PC-3 (cell line): ENCODE results near the gene VSIG10L2. TPM values are rescaled to one million over a fixed set of nuclear protein-coding genes. Genes with fewer than 3 reads are reported as not detected.

Experiments
- ATAC-seq: fragments of 200-7000 bp; cut with Tn5 transposase; 2 replicates; pipeline ENCODE4 v1.9.1; 2020; ENCODE audit warnings: mild to moderate bottlenecking, moderate library complexity
- BruUV-seq: library from RNA; stranded (reverse); fragments of 400-500 nt; replicated peaks from 2 replicates; lab custom pipeline; 2021; lab: Mats Ljungman, UMichigan
- CTCF ChIA-PET: fragments of 300-600 bp; sonication (Branson Sonifier 250); formaldehyde crosslinking; loops from one replicate; lab custom pipeline; 2022; ENCODE audit warnings: antibody characterized with exemption; lab: Charles Lee
- POLR2A ChIA-PET: fragments of 300-600 bp; sonication (Branson Sonifier 250); formaldehyde crosslinking; loops from one replicate; lab custom pipeline; 2022; ENCODE audit warnings: antibody characterized with exemption; ENCODE audit not compliant: unreplicated experiment; lab: Charles Lee
- DNase-seq: peaks from one replicate; pipeline ENCODE4 v3.0.0-alpha.2; 2015
- H2AFZ ChIP-seq: fragments of 300-600 bp; sonication (generic); 2 replicates; pipeline ENCODE4 v1.6.0; 2016; ENCODE audit warnings: antibody characterized with exemption, low read length
- H3F3A ChIP-seq: fragments of 300-600 bp; sonication (generic); one replicate; pipeline ENCODE4 v1.6.0; 2017; ENCODE audit warnings: antibody characterized with exemption, low read length, control low read depth, mild to moderate bottlenecking; ENCODE audit not compliant: unreplicated experiment
- H3K27ac ChIP-seq: fragments of 300-600 bp; sonication (generic); 2 replicates; pipeline ENCODE4 v1.5.1; 2016; ENCODE audit warnings: mild to moderate bottlenecking, low read length
- H3K27me3 ChIP-seq: fragments of 300-600 bp; sonication (generic); 2 replicates; pipeline ENCODE4 v1.6.1; 2016; ENCODE audit warnings: low read length, mixed read lengths
- H3K36me3 ChIP-seq: fragments of 300-600 bp; sonication (generic); 2 replicates; pipeline ENCODE4 v1.6.1; 2016; ENCODE audit warnings: low read depth, mixed run types, low read length, mixed read lengths
- H3K4me1 ChIP-seq: fragments of 300-600 bp; sonication (generic); 2 replicates; pipeline ENCODE4 v1.5.1; 2016; ENCODE audit warnings: low read length; ENCODE audit not compliant: insufficient read depth
- H3K4me2 ChIP-seq: fragments of 300-600 bp; sonication (generic); 2 replicates; pipeline ENCODE4 v1.6.0; 2016; ENCODE audit warnings: low read length
- H3K4me3 ChIP-seq: fragments of 300-600 bp; sonication (generic); 2 replicates; pipeline ENCODE4 v1.5.1; 2016; ENCODE audit warnings: mild to moderate bottlenecking, low read length, mixed read lengths
- H3K79me2 ChIP-seq: fragments of 300-600 bp; sonication (generic); 2 replicates; pipeline ENCODE4 v1.6.1; 2017; ENCODE audit warnings: low read length, mixed read lengths
- H3K9ac ChIP-seq: fragments of 300-600 bp; sonication (generic); 2 replicates; pipeline ENCODE4 v1.6.0; 2016; ENCODE audit warnings: mild to moderate bottlenecking, low read length
- H3K9me2 ChIP-seq: fragments of 300-600 bp; sonication (generic); replicated peaks from 2 replicates; pipeline ENCODE4 v1.6.1; 2016; ENCODE audit warnings: mixed run types, low read length, mixed read lengths
- H3K9me3 ChIP-seq: fragments of 300-600 bp; sonication (generic); 2 replicates; pipeline ENCODE4 v1.6.1; 2016; ENCODE audit warnings: low read length, mixed read lengths
- H4K20me1 ChIP-seq: fragments of 300-600 bp; sonication (generic); 2 replicates; pipeline ENCODE4 v1.6.1; 2016; ENCODE audit warnings: low read length, mixed read lengths
- EZH2 ChIP-seq: fragments of 300-600 bp; sonication (generic); IDR thresholded peaks from one replicate; pipeline ENCODE4 v1.6.1; 2017; ENCODE audit warnings: antibody characterized with exemption, mild to moderate bottlenecking, low read length; ENCODE audit not compliant: unreplicated experiment
- EZH2phosphoT487 ChIP-seq: fragments of 300-600 bp; sonication (generic); IDR thresholded peaks from 2 replicates; pipeline ENCODE4 v1.6.1; 2018; ENCODE audit warnings: mild to moderate bottlenecking, antibody characterized with exemption, low read length, borderline replicate concordance
- intact Hi-C: fragments of 100-400 bp; cut with micrococcal nuclease; formaldehyde crosslinking; loops from 2 replicates; pipeline ENCODE4 v1.9.0; 2023
- total RNA-seq: library from RNA; depleted of rRNA; stranded (reverse); fragments of >200 nt; gene quantifications from 2 replicates; pipeline ENCODE4 v1.2.3, GENCODE V29; 2014
- TF ChIP-seq, protein P1 (sequence below): fragments of 300-600 bp; sonication (generic); conservative IDR thresholded peaks from 2 replicates; pipeline ENCODE4 v1.5.1; 2017; ENCODE audit warnings: antibody characterized with exemption, low read depth, mild to moderate bottlenecking, low read length

Gene VSIG10L2
- total RNA-seq, 1 experiment from 2014 or later, result not detected

DNA sequence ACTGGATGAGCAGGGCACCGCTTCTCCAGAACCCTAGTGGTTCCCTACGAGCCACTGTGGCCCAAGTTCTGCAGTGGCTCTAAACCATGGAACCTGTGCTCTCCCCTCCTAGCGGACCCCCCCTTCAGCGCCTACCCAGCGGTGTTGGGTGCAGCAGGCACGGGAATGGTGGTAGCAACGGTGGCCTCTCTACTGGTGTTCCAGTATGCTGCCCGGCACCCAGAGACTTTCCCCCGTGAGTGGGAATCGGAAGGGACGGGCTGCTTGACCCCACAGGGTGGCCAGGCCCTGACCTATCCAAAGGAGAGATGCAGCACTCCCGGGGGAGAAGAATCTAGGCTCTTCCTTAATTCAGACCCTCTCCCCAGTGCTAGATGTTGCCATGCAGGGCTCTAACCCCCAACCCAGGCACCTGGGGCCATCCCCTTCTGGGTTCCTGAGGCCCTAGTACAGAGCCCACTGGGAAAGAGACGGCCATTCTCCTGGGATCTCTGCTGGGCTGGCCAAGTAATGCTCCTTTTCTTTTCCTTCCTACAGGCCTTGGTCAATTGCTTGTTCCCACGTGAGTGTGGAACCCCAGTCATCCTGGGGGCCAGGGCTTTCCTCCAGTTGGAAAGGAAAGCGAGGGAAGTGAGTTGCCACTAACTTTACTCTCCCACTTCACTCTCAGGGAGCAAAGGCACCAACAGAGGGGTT, 9.2 kb downstream of the VSIG10L2 start:
- no peak overlapping the region for H3K4me3 ChIP-seq
- no peak overlapping the region for H3K27ac ChIP-seq
- H3K9me3 ChIP-seq, result no peaks in the 10 kb centered on the region
- intact Hi-C loops, result no loop called here
- no peaks in the 10 kb centered on the region for H4K20me1 ChIP-seq
- H2AFZ ChIP-seq, result no peak overlapping the region
- ChIA-PET POLR2A (no interaction called here), CTCF (no interaction called here)
- H3K4me1 ChIP-seq, result peaks cover 10% of the 10 kb centered on the region
- H3K27me3 ChIP-seq, result no peaks in the 10 kb centered on the region
- DNase-seq (no peak), ATAC-seq (no peak)
- H3K36me3 ChIP-seq, result no peaks in the 10 kb centered on the region
- H3K79me2 ChIP-seq, result no peaks in the 10 kb centered on the region
- BruUV-seq, result no TSS peak
- TF ChIP-seq EZH2phosphoT487 (no peak), EZH2 (no peak)
- TF ChIP-seq, protein P1, sequence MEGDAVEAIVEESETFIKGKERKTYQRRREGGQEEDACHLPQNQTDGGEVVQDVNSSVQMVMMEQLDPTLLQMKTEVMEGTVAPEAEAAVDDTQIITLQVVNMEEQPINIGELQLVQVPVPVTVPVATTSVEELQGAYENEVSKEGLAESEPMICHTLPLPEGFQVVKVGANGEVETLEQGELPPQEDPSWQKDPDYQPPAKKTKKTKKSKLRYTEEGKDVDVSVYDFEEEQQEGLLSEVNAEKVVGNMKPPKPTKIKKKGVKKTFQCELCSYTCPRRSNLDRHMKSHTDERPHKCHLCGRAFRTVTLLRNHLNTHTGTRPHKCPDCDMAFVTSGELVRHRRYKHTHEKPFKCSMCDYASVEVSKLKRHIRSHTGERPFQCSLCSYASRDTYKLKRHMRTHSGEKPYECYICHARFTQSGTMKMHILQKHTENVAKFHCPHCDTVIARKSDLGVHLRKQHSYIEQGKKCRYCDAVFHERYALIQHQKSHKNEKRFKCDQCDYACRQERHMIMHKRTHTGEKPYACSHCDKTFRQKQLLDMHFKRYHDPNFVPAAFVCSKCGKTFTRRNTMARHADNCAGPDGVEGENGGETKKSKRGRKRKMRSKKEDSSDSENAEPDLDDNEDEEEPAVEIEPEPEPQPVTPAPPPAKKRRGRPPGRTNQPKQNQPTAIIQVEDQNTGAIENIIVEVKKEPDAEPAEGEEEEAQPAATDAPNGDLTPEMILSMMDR, result no peak
- H3K9ac ChIP-seq, result no peak overlapping the region
- no peak overlapping the region for H3K4me2 ChIP-seq
- no peaks in the 10 kb centered on the region for H3K9me2 ChIP-seq
- no peaks in the 10 kb centered on the region for H3F3A ChIP-seq

DNA sequence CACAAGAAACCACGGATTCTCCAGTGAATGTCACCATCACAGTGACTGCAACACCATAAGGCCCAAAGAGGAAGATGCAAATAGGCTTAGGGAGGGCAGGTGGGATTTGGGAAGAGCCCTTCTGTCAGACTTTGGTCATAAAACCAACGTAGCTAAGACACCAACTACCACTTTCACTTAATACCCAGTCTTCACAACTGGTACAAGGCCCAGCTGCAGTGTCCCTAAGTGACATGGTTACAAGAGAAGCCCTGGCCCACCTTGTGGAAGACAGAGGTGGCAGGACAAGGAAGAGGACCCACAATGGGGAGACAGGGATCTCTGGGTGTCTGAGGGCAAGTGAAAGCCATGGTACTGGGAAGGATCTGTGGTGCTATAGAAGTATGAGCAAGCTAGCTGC, 10.0 kb downstream of the VSIG10L2 start:
- H3F3A ChIP-seq, result no peaks in the 10 kb centered on the region
- BruUV-seq, result no TSS peak
- POLR2A ChIA-PET, result no interaction called here
- H3K27me3 ChIP-seq, result no peaks in the 10 kb centered on the region
- H3K9ac ChIP-seq, result no peak overlapping the region
- H3K9me3 ChIP-seq, result no peaks in the 10 kb centered on the region
- no peak overlapping the region for H3K4me2 ChIP-seq
- no peak overlapping the region for H2AFZ ChIP-seq
- no peak overlapping the region for H3K27ac ChIP-seq
- intact Hi-C loops, result no loop called here
- DNase-seq (no peak), ATAC-seq (no peak)
- no peak overlapping the region for H3K4me3 ChIP-seq
- H3K4me1 ChIP-seq, result peaks cover 10% of the 10 kb centered on the region
- H4K20me1 ChIP-seq, result no peaks in the 10 kb centered on the region
- H3K36me3 ChIP-seq, result no peaks in the 10 kb centered on the region
- no peaks in the 10 kb centered on the region for H3K9me2 ChIP-seq
- TF ChIP-seq, protein P1, result no peak
- TF ChIP-seq EZH2 (no peak), EZH2phosphoT487 (no peak)
- H3K79me2 ChIP-seq, result no peaks in the 10 kb centered on the region
- CTCF ChIA-PET, result no interaction called here

DNA sequence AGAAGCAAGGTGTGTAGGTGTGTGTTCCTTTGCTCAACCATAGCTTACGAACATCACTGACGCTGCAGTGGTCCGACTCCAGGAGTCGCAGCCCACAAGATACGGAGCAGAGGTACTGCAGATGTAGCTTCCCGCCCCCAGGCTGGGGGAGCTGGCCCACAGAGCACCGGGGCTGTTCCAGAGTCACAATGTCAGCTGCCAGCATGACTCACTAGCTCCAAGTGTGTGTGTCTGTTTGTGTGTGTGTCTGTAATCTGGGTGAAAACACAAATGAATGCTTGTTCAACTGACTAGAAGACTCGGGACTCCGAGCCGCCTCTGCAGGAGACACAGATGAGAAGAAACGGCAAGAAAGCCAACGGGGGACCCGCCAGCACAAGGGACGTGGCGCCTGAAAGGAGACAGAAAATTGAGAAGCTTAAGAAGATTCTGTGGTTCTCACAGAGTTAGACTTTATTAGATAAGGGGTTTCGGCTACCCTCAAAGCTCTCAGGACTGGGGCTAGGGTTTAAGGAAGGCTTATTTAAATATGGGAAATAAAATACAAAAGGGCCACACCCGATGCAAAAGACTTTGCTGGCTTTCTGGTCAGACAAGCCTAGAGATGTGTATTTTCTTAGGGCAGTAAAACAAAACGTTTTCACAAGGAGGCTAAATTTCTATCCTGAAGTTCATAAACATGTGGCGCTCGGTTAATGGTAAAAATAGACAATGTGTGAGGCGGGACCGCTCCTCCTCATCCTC, 10.7 kb downstream of the VSIG10L2 start:
- H3K9ac ChIP-seq, result no peak overlapping the region

More for the DNA sequence above, 10.7 kb downstream of the VSIG10L2 start:
- Histone ChIP-seq H3K27ac (no peak overlapping the region), H3K27me3 (no peaks in the 10 kb centered on the region), H3K4me2 (no peak overlapping the region), H4K20me1 (no peaks in the 10 kb centered on the region), H3K9me2 (no peaks in the 10 kb centered on the region), H3K79me2 (no peaks in the 10 kb centered on the region), H3F3A (no peaks in the 10 kb centered on the region), H2AFZ (no peak overlapping the region), H3K4me1 (peaks cover 10% of the 10 kb centered on the region), H3K4me3 (no peak overlapping the region), H3K9me3 (no peaks in the 10 kb centered on the region), H3K36me3 (no peaks in the 10 kb centered on the region)
- POLR2A ChIA-PET, result no interaction called here
- no TSS peak for BruUV-seq
- ATAC-seq, result no peak
- CTCF ChIA-PET, result no interaction called here
- intact Hi-C loops, result no loop called here
- TF ChIP-seq, protein P1, result no peak
- TF ChIP-seq EZH2phosphoT487, result no peak
- TF ChIP-seq EZH2, result no peak
- DNase-seq, result no peak
